COR-L47 (cell line): ENCODE data around the gene CA12.
"Not testable (repeated sequence)": the region's sequence is repeated elsewhere in the genome, so short reads cannot be mapped to it uniquely, and the experiment has no call there.

ENCODE experiments used
- DNase-seq: peaks from one replicate; lab custom pipeline; 2025; lab: John Stamatoyannopoulos, UW

The CA12 gene

GRCh38 chr15:63335543-63336240, 46.0 kb downstream of the CA12 start:
- DNase-seq, result no peak

- DNase-seq, result no peak
These were observed 46.8 kb downstream of the CA12 start for GRCh38 chr15:63334821-63335220.

- no peak for DNase-seq
These were observed 49.1 kb downstream of the CA12 start for GRCh38 chr15:63332367-63333124.

- DNase-seq, result no peak
These were observed 50.2 kb downstream of the CA12 start for GRCh38 chr15:63331456-63331855.

GRCh38 chr15:63330926-63331325, 50.7 kb downstream of the CA12 start:
- DNase-seq, result no peak

- DNase-seq, result no peak
These were observed 51.9 kb downstream of the CA12 start for GRCh38 chr15:63329567-63330350.

- DNase-seq, result no peak
These were observed 53.8 kb downstream of the CA12 start for GRCh38 chr15:63327648-63328421.

GRCh38 chr15:63324770-63325169, 56.9 kb downstream of the CA12 start:
- DNase-seq, result no peak

- DNase-seq, result no peak
These were observed 57.7 kb downstream of the CA12 start for GRCh38 chr15:63323798-63324563.

GRCh38 chr15:63322541-63322940, 59.1 kb downstream of the CA12 start:
- peak; percentile 16 for DNase-seq

GRCh38 chr15:63321462-63321861, 60.2 kb downstream of the CA12 start:
- DNase-seq, result no peak

- not testable (repeated sequence) for DNase-seq
These were observed 60.7 kb downstream of the CA12 start for GRCh38 chr15:63320981-63321380.

GRCh38 chr15:63320446-63320845, 61.2 kb downstream of the CA12 start:
- DNase-seq, result not testable (repeated sequence)

GRCh38 chr15:63319065-63319464, 62.6 kb downstream of the CA12 start:
- DNase-seq, result no peak

GRCh38 chr15:63318344-63318743, 63.3 kb downstream of the CA12 start:
- no peak for DNase-seq

GRCh38 chr15:63314409-63314808, 67.2 kb downstream of the CA12 start:
- DNase-seq, result no peak

- DNase-seq, result no peak
These were observed 67.8 kb downstream of the CA12 start for GRCh38 chr15:63313825-63314224.

GRCh38 chr15:63312286-63312685, 69.4 kb downstream of the CA12 start:
- DNase-seq, result no peak

- DNase-seq, result no peak
These were observed 71.0 kb downstream of the CA12 start for GRCh38 chr15:63310646-63311045.

GRCh38 chr15:63308947-63309346, 72.7 kb downstream of the CA12 start:
- no peak for DNase-seq

- DNase-seq, result no peak
These were observed 73.2 kb downstream of the CA12 start for GRCh38 chr15:63308491-63308890.
